ENCODE measurements around the gene PCGF2. TPM values are rescaled to one million over a fixed set of nuclear protein-coding genes. Genes with fewer than 3 reads are reported as not detected.

Gene PCGF2
- total RNA-seq: 1 to 10 TPM; 1.3 to 4.0 (median 1.6) TPM

GRCh38 chr17:38748149-38748891, at the start of gene PCGF2:
Gene PCGF2 (minus strand): TSS chr17:38748336. CDS start chr17:38740402, 7,934 bp downstream.
- peaks cover 32 to 36% (median 34%) of the 10 kb centered on the region in 3 donors for H3K27me3 ChIP-seq
- H3K9me3 ChIP-seq: no peaks in the 10 kb centered on the region
- intact Hi-C loops (cut with DNase I; ENCODE audit: low total_unique reads) (no loop called here), in situ Hi-C loops (cut with MboI; ENCODE audit: low sequenced_read_pairs in 4 of 4) (no loop called here)
- H3K4me3 ChIP-seq: peak within 1 kb of the TSS; percentile 55 to 70 (median 64)
- peaks cover 23 to 26% of the 10 kb centered on the region in 2 donors for H3K4me1 ChIP-seq
- peak; percentile 63 to 72 for DNase-seq
- no peaks in the 10 kb centered on the region for H3K36me3 ChIP-seq
- peak within 1 kb of the TSS; percentile 78 to 96 (median 80) for H3K27ac ChIP-seq
- TF ChIP-seq POLR2A (IDR thresholded peaks at IDR 0.05): peak; percentile 8 to 54
- no peak for TF ChIP-seq CTCF (IDR thresholded peaks at IDR 0.05 in 4 of 5, conservative IDR thresholded peaks at IDR 0.05 in 1 of 5)
- ATAC-seq: peak in 1 of 2 donors; percentile 10

- Histone ChIP-seq H3K27ac (peak overlapping the region; percentile 94 to 100 (median 100)), H3K4me3 (peak overlapping the region; percentile 27 to 96 (median 84)), H3K27me3 (no peaks in the 10 kb centered on the region), H3K36me3 (peaks cover 0 to 19% of the 10 kb centered on the region in 2 donors), H3K9me3 (no peaks in the 10 kb centered on the region), H3K4me1 (peaks cover 34 to 37% of the 10 kb centered on the region in 2 donors)
- DNase-seq (no peak), ATAC-seq (no peak)
- intact Hi-C loops (cut with DNase I; ENCODE audit: low total_unique reads) (loop anchor here (5.0 kb wide), 1 partner anchor 91 kb away; the partner anchor contains the start of gene MLLT6), in situ Hi-C loops (cut with MboI; ENCODE audit: low sequenced_read_pairs in 4 of 4) (no loop called here)
- TF ChIP-seq CTCF (IDR thresholded peaks at IDR 0.05 in 4 of 5, conservative IDR thresholded peaks at IDR 0.05 in 1 of 5): no peak
- TF ChIP-seq POLR2A (IDR thresholded peaks at IDR 0.05): no peak
Observed at GRCh38 chr17:38797828-38798227, 49.7 kb upstream of the PCGF2 start.

- no peaks in the 10 kb centered on the region for H3K9me3 ChIP-seq
- peak overlapping the region; percentile 94 to 100 (median 100) for H3K27ac ChIP-seq
- peaks cover 34 to 37% of the 10 kb centered on the region in 2 donors for H3K4me1 ChIP-seq
- no peaks in the 10 kb centered on the region for H3K27me3 ChIP-seq
- in situ Hi-C loops (cut with MboI; ENCODE audit: low sequenced_read_pairs in 4 of 4) (no loop called here), intact Hi-C loops (cut with DNase I; ENCODE audit: low total_unique reads) (loop anchor here (5.0 kb wide), 1 partner anchor 90 kb away; the partner anchor contains the start of gene MLLT6)
- H3K4me3 ChIP-seq: peak overlapping the region in 2 of 4 donors; percentile 27 to 85
- H3K36me3 ChIP-seq: peaks cover 0 to 12% of the 10 kb centered on the region in 2 donors
- TF ChIP-seq CTCF (IDR thresholded peaks at IDR 0.05 in 4 of 5, conservative IDR thresholded peaks at IDR 0.05 in 1 of 5) (no peak), POLR2A (IDR thresholded peaks at IDR 0.05) (no peak)
- peak in 1 of 2 donors; percentile 2 for DNase-seq
- ATAC-seq: peak in 1 of 2 donors; percentile 20
Observed at GRCh38 chr17:38797158-38797490, 49.0 kb upstream of the PCGF2 start.

GRCh38 chr17:38796451-38797157, 48.5 kb upstream of the PCGF2 start:
- Histone ChIP-seq H3K4me1 (peaks cover 34 to 37% of the 10 kb centered on the region in 2 donors), H3K27ac (peak overlapping the region; percentile 94 to 100 (median 100)), H3K4me3 (peak overlapping the region in 1 of 4 donors; percentile 27), H3K9me3 (no peaks in the 10 kb centered on the region), H3K36me3 (peaks cover 0 to 7% of the 10 kb centered on the region in 2 donors), H3K27me3 (no peaks in the 10 kb centered on the region)
- ATAC-seq (no peak), DNase-seq (no peak)
- intact Hi-C loops (cut with DNase I; ENCODE audit: low total_unique reads) (loop anchor here (5.0 kb wide), 1 partner anchor 89 kb away; the partner anchor contains the start of gene MLLT6), in situ Hi-C loops (cut with MboI; ENCODE audit: low sequenced_read_pairs in 4 of 4) (no loop called here)
- no peak for TF ChIP-seq POLR2A (IDR thresholded peaks at IDR 0.05)
- TF ChIP-seq CTCF (IDR thresholded peaks at IDR 0.05 in 4 of 5, conservative IDR thresholded peaks at IDR 0.05 in 1 of 5): no peak

Measured in gastrocnemius medialis (tissue), 4 donors.